ENCODE measurements around the gene HDGF.
A peak's percentile ranks its signal among the peaks of the same experiment; 100 is the strongest.

Gene HDGF

DNA sequence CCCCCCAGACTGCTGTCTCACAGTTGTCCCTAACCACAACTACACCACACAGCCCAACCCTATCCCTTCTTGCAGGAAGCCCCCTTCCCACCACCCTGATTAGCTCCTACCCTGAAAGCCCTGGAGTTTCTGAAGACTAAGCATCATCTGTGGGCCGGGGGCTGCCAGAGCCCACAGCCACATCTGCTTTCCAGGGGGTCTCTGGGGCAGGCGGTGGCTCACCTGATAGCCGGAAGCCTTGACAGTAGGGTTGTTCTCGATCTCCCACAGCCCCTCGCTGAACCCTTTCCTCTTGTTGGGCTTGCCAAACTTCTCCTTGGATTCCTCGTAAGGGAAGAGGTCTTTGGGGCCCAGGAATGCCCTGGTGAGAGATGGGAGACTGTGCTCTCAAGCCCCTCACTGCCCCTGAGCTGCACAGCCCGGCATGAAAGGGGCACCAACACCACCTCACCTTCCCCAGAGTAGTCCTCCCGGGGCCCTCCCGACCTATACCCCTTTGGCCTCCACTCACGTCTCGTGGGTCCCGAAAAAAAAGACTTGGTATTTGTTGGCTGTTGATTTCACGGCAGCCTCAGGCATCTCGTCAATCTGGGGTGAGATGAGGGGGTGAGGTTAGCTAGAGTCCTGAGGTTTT lies 6.6 kb downstream of the HDGF start:
- whole genome bisulfite sequencing, result 92% methylated on average over 14 of the region's 14 CpGs
- Histone ChIP-seq H3K27ac (ENCODE audit: low read depth, low read length) (peak overlapping the region; percentile 46; the same call in 1 of the 2 replicates), H3K27me3 (ENCODE audit: insufficient read depth, low read length) (no peaks in the 10 kb centered on the region), H3K9me3 (ENCODE audit: insufficient read depth, low read depth, low read length) (no peaks in the 10 kb centered on the region), H3K9ac (ENCODE audit: low read depth, low read length) (no peak overlapping the region), H3K36me3 (ENCODE audit: insufficient read depth, low read length) (peaks cover 40% of the 10 kb centered on the region), H3K4me3 (ENCODE audit: low read length) (no peak overlapping the region), H3K4me1 (ENCODE audit: insufficient read depth, low read length) (peaks cover 55% of the 10 kb centered on the region)

DNA sequence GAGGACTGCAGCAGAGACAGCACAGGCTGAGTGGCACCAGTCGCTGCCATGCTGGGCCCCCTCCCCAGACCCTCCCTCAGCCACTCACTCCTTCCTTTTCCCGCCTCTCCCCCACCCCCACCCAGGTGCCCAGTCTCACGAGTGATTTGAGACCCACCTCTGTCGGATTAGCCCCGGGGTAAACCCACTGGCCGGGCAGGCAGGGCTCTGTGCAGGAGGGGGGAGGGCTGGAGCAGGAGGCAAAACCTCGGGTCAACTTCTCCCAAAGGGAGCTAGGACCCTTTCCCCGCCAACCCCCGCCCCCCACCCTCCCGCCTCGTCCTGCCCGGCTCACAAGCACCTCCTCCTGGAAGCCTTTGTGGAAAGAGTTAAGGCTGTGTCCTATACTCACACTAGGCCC lies 7.1 kb downstream of the HDGF start:
- Histone ChIP-seq H3K4me3 (ENCODE audit: low read length) (no peak overlapping the region), H3K4me1 (ENCODE audit: insufficient read depth, low read length) (peaks cover 50% of the 10 kb centered on the region), H3K27ac (ENCODE audit: low read depth, low read length) (no peak overlapping the region), H3K9me3 (ENCODE audit: insufficient read depth, low read depth, low read length) (no peaks in the 10 kb centered on the region), H3K27me3 (ENCODE audit: insufficient read depth, low read length) (no peaks in the 10 kb centered on the region), H3K36me3 (ENCODE audit: insufficient read depth, low read length) (peaks cover 40% of the 10 kb centered on the region), H3K9ac (ENCODE audit: low read depth, low read length) (no peak overlapping the region)
- WGBS, result 89% methylated on average over 11 of the region's 12 CpGs

DNA sequence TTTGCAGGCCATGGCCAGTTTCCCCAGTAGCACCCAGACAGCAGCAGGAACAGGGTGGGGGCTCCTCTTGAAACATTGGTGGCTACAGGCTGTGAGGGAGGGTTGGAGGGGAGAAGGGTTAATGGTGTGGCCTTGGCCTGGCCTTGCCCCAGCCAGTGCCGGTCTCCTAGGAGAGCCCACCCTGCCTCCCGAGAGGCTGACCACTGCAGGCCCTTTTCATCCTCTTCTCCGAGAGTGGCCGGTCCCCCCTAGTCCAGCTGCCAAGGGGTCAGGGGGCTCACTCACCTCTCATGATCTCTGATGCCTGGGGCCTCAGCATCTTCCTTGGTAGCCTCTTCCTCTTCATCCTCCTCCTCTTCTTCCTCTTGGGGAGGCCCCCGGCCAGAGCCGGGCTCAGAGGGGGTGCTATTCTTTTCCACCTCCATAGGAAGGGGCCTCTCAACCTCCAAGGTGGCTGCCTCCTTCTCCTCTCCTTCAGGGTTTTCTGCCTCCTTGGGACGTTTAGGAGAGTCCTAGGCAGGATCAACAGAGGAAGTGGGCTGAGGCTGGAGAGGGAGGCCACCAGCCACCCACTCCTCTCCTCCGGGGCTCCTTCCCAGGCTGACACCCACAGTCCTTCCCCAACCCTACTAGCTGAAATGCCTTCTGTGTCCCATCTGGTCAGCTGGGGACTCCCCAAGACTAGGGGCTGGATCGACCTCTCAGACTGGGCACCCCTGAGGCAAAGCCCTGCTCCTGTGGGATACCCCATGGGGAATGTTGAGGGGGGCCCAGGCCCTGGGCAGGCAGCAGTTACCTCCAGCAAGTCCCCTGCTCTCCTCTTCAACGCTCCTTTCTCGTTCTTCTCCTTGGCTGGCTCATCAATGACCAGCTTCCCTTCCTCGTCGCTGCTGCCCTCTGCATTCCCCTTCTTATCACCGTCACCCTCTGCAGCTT lies 7.8 kb downstream of the HDGF start:
- 94% methylated on average over 14 of the region's 14 CpGs for whole genome bisulfite sequencing
- Histone ChIP-seq H3K9me3 (ENCODE audit: insufficient read depth, low read depth, low read length) (no peaks in the 10 kb centered on the region), H3K4me3 (ENCODE audit: low read length) (no peak overlapping the region)

DNA sequence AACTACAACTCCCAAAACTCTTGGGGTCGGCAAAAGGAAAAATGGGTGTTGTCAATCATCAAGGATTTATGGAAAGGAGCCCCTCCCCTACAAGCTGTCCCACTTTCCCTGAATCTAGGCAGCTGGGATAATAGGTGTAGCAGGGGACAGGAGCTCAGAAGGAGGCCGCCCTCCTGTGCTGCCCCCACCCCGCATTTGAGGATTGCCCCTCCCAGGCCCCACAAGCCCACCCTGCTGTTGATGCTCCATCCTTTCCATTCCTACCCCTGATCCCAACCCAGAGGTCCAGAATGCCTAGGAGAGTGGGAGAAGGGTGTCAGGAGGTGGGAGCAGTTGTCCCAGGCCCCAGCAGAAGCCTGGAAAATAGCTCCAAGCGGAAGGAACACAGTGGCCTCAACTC lies 8.7 kb downstream of the HDGF start:
- Histone ChIP-seq H3K9ac (ENCODE audit: low read depth, low read length) (no peak overlapping the region), H3K36me3 (ENCODE audit: insufficient read depth, low read length) (peaks cover 46% of the 10 kb centered on the region), H3K27me3 (ENCODE audit: insufficient read depth, low read length) (no peaks in the 10 kb centered on the region), H3K4me3 (ENCODE audit: low read length) (no peak overlapping the region), H3K9me3 (ENCODE audit: insufficient read depth, low read depth, low read length) (no peaks in the 10 kb centered on the region), H3K4me1 (ENCODE audit: insufficient read depth, low read length) (peaks cover 34% of the 10 kb centered on the region), H3K27ac (ENCODE audit: low read depth, low read length) (no peak overlapping the region)
- WGBS, result 89% methylated on average over 3 of the region's 4 CpGs

More for the DNA sequence above, 7.8 kb downstream of the HDGF start:
- H3K4me1 ChIP-seq (ENCODE audit: insufficient read depth, low read length), result peaks cover 43% of the 10 kb centered on the region
- H3K27ac ChIP-seq (ENCODE audit: low read depth, low read length), result no peak overlapping the region
- H3K36me3 ChIP-seq (ENCODE audit: insufficient read depth, low read length), result peaks cover 40% of the 10 kb centered on the region
- no peaks in the 10 kb centered on the region for H3K27me3 ChIP-seq (ENCODE audit: insufficient read depth, low read length)
- H3K9ac ChIP-seq (ENCODE audit: low read depth, low read length), result no peak overlapping the region

DNA sequence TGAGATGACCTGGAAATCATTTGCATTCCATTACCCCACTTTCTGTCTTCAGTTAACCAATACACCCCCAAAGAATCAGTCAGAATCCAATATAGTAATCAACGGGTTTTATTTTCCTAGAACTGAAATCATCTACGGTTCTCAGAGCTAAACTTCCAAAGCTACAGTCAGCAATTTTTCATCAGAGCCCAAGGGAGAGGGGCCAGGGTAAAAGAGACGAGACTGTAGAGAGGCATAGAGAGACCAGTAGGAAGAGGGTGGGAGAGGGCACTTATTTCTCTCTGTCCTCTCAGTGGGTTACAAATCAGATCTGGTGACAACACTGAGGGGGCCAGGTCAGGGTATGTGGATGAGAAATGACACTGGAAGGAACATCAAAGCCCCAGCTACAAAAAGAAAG lies 9.5 kb downstream of the HDGF start:
- Histone ChIP-seq H3K9ac (ENCODE audit: low read depth, low read length) (peak overlapping the region; percentile 53; the same call in 1 of the 2 replicates), H3K27ac (ENCODE audit: low read depth, low read length) (peak overlapping the region; percentile 83), H3K4me1 (ENCODE audit: insufficient read depth, low read length) (peaks cover 30% of the 10 kb centered on the region), H3K4me3 (ENCODE audit: low read length) (peak overlapping the region; percentile 29; the same call in 1 of the 2 replicates), H3K27me3 (ENCODE audit: insufficient read depth, low read length) (no peaks in the 10 kb centered on the region), H3K36me3 (ENCODE audit: insufficient read depth, low read length) (peaks cover 54% of the 10 kb centered on the region), H3K9me3 (ENCODE audit: insufficient read depth, low read depth, low read length) (no peaks in the 10 kb centered on the region)
- 92% methylated on average over 3 of the region's 3 CpGs for WGBS

DNA sequence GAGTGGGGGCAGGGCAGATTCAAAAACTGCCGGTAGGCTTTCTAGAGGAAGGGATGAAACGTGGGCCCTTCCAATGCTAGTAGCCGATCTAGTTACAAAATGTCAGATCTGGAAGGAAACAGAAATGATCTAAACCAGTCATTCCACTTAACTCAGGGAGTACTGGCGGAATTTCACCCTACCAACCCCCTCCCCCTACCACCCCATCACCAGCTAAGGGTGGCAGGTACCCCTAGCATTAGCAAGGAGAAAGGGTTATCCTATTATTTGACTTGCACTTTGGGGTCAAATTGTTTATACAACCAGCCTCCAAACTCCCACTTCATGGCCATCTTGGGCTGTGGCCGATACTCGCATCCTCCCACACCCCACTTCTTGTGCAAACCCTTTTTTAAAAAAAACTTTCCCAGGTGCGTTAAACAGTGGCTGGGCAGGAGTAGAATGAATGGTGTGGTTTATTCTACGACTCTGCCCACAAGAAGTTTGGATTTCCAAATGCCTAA lies 9.9 kb downstream of the HDGF start:
- Histone ChIP-seq H3K4me3 (ENCODE audit: low read length) (peak overlapping the region; percentile 29), H3K9ac (ENCODE audit: low read depth, low read length) (peak overlapping the region; percentile 53; the same call in 1 of the 2 replicates), H3K9me3 (ENCODE audit: insufficient read depth, low read depth, low read length) (no peaks in the 10 kb centered on the region), H3K36me3 (ENCODE audit: insufficient read depth, low read length) (peaks cover 58% of the 10 kb centered on the region), H3K4me1 (ENCODE audit: insufficient read depth, low read length) (peaks cover 30% of the 10 kb centered on the region), H3K27me3 (ENCODE audit: insufficient read depth, low read length) (no peaks in the 10 kb centered on the region), H3K27ac (ENCODE audit: low read depth, low read length) (peak overlapping the region; percentile 83)
- 48% methylated on average over 6 of the region's 8 CpGs for WGBS

DNA sequence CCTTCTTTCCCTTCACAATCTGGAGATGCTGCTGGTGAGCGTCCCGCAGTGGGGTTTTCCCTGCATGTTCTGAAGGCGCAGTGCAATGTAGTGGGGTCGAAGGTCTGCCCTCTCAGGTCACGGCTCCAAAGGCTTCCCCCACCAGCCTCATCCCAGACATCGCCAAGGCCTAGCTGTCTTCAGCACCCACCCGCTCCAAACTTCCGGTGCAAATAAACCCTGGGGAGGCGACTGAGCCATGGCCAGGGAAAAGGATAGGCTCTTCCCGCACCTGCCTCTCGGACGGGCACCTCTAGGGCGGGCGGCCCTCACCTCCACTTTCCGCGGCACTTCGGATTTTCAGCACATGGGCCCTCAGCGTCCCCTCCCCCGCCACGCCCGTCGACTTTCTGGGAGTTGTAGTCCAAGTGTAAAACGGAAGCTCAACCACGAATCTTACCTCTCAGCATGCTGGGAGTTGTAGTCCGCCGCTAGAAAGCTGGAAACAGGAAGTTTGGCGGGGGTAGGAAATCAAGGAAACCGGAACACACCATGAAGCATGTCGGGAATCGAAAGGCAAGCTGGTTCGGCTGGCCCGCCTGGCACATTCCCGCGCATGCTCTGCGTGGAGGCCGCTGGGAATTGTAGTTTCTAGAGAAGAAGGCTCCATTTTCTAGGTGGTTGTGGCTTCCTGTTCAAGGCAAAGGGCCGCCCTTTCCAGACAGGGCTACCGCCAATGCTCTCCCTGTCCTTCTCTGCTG lies 10.6 kb downstream of the HDGF start, which contains the start of gene MRPL24:
TSS of gene MRPL24 (minus strand) at position 348 of the 740 bp plus-strand sequence. CDS start 2,384 bp downstream, outside the sequence.
- Histone ChIP-seq H3K27me3 (ENCODE audit: insufficient read depth, low read length) (no peaks in the 10 kb centered on the region), H3K36me3 (ENCODE audit: insufficient read depth, low read length) (peaks cover 63% of the 10 kb centered on the region), H3K4me1 (ENCODE audit: insufficient read depth, low read length) (peaks cover 25% of the 10 kb centered on the region), H3K4me3 (ENCODE audit: low read length) (peak within 1 kb of the TSS; percentile 83), H3K9me3 (ENCODE audit: insufficient read depth, low read depth, low read length) (no peaks in the 10 kb centered on the region), H3K27ac (ENCODE audit: low read depth, low read length) (peak within 1 kb of the TSS; percentile 83), H3K9ac (ENCODE audit: low read depth, low read length) (peak within 1 kb of the TSS; percentile 82)
- WGBS, result under 1% methylated on average over 38 of the region's 38 CpGs

DNA sequence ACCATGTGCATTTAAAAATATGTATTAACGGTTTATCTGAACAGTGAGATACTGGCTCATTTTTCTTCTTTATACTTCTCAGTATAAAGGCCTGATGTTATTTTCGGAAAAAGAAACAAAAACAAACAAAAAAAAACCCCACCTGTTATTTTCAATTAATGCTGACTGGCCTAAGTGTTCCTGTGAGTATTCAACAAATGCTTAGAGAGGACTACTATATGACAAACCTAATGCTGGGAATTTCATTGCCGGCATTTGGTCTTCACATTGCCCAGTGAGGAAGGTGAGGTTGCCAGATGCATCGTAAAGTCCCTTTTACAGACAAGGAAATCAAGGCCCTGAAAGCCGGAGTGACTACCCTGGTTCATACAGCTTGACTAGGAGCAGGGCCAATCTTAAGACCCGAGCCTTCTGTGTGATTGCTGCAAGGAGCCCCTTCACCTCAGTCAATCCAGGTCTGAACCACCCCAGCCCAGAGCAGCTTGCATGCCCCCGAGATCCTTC lies 11.2 kb downstream of the HDGF start:
- Histone ChIP-seq H3K27me3 (ENCODE audit: insufficient read depth, low read length) (no peaks in the 10 kb centered on the region), H3K4me1 (ENCODE audit: insufficient read depth, low read length) (peaks cover 19% of the 10 kb centered on the region), H3K9ac (ENCODE audit: low read depth, low read length) (peak overlapping the region; percentile 82), H3K4me3 (ENCODE audit: low read length) (peak overlapping the region; percentile 83), H3K27ac (ENCODE audit: low read depth, low read length) (peak overlapping the region; percentile 72), H3K9me3 (ENCODE audit: insufficient read depth, low read depth, low read length) (no peaks in the 10 kb centered on the region), H3K36me3 (ENCODE audit: insufficient read depth, low read length) (peaks cover 62% of the 10 kb centered on the region)
- WGBS, result 27% methylated on average over 6 of the region's 7 CpGs

DNA sequence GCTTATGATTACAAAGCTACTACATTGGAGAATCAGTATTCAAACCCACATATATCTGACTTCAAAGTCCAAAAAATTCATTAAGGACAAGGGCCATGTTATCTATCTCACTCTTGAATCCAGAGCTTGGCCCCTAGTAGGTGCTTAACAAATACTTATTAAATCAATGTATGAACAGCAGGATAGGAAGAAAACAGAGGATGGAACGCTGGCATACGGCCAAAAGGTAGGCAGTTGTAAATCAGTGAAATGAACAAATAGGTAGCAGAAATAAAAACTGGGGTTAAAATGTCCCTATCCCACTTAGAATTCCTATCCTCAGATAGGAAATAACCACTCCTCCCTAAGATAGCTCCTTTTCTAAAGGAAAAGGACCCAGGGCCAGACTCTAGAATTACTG lies 12.6 kb downstream of the HDGF start:
- Histone ChIP-seq H3K4me3 (ENCODE audit: low read length) (no peak overlapping the region), H3K36me3 (ENCODE audit: insufficient read depth, low read length) (peaks cover 56% of the 10 kb centered on the region), H3K27ac (ENCODE audit: low read depth, low read length) (no peak overlapping the region), H3K9me3 (ENCODE audit: insufficient read depth, low read depth, low read length) (no peaks in the 10 kb centered on the region), H3K27me3 (ENCODE audit: insufficient read depth, low read length) (no peaks in the 10 kb centered on the region), H3K9ac (ENCODE audit: low read depth, low read length) (no peak overlapping the region), H3K4me1 (ENCODE audit: insufficient read depth, low read length) (peaks cover 16% of the 10 kb centered on the region)
- 94% methylated on average over 2 of the region's 2 CpGs for WGBS

DNA sequence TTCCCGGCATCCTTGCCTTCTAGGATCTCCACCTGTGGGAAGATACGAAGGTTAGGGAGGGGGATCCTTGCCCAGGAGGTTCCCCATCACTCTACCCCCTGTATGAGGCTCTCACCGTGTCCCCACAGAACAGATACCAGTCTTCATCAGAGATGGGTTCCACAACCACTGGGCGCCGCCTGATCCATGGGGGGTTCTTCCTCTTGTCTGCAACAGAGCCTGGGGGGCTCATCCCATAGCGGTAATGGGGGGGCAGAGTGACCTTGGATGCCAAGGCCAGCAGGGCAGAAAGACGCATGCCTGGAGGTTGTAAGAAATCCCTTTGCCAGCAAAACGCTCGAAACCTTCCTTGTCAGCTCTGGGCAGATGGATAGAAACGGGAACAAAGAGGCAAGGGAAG lies 13.1 kb downstream of the HDGF start:
- WGBS, result 94% methylated on average over 9 of the region's 10 CpGs
- Histone ChIP-seq H3K9me3 (ENCODE audit: insufficient read depth, low read depth, low read length) (no peaks in the 10 kb centered on the region), H3K36me3 (ENCODE audit: insufficient read depth, low read length) (peaks cover 56% of the 10 kb centered on the region), H3K27ac (ENCODE audit: low read depth, low read length) (no peak overlapping the region), H3K4me3 (ENCODE audit: low read length) (no peak overlapping the region), H3K27me3 (ENCODE audit: insufficient read depth, low read length) (no peaks in the 10 kb centered on the region), H3K4me1 (ENCODE audit: insufficient read depth, low read length) (peaks cover 16% of the 10 kb centered on the region), H3K9ac (ENCODE audit: low read depth, low read length) (no peak overlapping the region)

Measured in HUES64 (cell line).